HG03439 (cell line): ENCODE measurements around the gene GPR143.
A peak's percentile ranks its signal among the peaks of the same experiment; 100 is the strongest.
"Not testable (repeated sequence)": the region's sequence is repeated elsewhere in the genome, so short reads cannot be mapped to it uniquely, and the experiment has no call there.

Experiments used
- ATAC-seq: cut with Tn5 transposase; IDR thresholded peaks from one replicate; pipeline ENCODE4 v1.9.1; 2021; ENCODE audit warnings: mild to moderate bottlenecking, moderate library complexity; ENCODE audit not compliant: unreplicated experiment

Gene GPR143

DNA sequence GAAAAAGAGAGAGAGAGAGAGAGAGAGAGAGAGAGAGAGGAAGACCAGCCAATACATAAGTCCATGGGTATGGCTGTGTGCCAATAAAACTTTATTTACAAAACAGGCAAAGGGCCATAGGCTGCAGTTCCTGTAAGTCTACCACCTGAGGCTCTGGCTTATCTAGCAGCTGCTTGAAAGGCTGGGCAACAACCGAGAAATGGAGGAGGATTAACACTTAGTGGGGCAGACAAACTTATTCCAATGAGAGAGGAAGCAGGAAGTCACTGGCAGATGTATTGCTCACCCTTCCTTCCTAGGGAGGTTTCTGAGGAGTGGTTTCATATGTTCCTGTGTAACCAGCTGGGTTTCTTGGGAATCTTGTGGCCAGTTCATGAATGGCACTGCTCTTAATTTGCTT is 4.7 kb upstream of the GPR143 start:
- no peak for ATAC-seq

DNA sequence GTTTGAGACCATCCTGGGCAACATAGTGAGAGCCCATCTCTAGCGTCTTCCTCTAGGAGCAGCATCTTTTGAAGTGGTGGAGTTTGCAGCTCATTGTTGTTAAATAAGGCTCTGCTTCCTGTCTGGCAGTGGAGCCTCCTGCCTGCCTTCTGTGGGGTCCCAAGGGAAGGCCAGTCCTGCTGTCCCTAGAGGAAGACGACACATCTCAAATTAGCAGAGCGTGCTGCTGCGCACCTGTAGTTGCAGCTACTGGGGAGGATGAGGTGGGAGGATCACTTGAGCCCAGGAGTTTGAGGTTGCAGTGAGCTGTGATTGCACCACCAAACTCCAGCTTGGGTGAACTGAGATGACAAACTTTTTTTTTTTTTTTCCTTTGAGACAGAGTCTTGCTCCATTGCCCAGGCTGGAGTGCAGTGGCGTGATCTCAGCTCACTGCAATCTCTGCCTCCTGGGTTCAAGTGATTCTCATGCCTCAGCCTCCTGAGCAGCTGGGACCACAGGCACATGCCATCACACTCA is 2.7 kb upstream of the GPR143 start:
- ATAC-seq: not testable (repeated sequence)

DNA sequence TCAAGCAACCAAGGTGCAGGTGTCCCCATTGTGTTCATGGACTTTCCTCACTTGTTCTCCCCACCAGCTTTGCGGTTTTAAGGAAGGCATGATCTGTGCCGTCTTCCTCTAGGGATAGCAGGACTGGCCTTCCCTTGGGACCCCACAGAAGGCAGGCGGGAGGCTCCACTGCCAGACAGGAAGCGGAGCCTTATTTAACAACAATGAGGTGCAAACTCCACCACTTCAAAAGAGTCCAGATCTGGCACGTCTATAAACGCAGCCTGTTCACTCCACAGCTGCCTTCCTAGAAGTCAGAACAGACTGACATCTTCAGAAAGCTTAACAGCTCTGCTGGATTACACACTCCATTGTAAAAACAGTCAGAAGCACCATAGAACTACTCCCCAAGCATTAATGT is 1.7 kb upstream of the GPR143 start:
- no peak for ATAC-seq

DNA sequence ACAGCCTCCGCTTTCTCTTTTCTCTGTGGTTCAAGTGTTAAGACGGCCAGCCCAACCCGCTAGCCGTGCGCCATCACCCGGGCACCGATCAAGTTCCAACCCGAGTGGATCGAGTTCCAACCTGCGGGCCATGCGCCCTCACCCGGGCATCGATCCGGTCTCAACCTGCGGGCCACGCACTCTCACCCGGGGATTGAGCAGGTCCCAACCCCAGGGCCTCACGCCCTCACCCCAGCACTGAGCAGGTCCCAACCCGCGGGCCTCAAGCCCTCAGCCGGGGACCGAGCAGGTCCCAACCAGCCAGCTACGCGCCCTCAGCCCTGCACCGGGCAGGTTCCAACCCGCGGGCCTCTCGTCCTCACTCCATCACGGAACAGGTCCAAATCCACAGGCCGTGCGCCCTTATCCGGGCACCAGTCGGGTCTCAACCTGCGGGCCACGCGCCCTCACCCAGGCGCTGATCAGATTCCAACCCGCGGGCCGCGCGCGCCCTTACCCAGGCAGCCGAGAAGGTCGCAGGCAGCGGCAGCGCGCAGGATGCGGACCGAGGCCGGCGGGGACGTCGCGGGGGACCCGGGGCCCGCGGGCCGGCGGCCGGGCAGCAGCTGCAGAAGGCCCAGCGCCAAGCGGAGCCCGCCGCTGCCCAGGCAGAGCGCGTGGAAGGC is 443 bp downstream of the GPR143 start:
- no peak for ATAC-seq

DNA sequence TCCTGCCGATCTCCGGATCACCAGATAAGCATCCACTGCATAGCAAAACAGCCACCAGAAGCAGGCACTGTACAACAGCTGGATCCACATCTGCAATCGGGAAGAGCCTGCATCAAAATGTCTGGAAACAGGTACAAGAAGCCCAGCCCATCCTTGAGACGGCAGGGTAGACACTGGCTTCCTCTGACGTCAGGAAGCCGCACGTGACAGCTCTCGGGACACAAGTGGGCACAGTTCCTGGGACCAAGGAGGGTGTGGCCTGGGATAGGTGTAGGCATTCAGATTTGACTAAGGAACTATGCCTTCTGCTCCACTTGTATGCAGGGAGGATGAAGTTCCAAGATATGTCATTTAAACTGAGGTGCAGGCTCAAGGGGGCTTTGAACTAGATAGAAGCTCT is 6.3 kb downstream of the GPR143 start:
- no peak for ATAC-seq

DNA sequence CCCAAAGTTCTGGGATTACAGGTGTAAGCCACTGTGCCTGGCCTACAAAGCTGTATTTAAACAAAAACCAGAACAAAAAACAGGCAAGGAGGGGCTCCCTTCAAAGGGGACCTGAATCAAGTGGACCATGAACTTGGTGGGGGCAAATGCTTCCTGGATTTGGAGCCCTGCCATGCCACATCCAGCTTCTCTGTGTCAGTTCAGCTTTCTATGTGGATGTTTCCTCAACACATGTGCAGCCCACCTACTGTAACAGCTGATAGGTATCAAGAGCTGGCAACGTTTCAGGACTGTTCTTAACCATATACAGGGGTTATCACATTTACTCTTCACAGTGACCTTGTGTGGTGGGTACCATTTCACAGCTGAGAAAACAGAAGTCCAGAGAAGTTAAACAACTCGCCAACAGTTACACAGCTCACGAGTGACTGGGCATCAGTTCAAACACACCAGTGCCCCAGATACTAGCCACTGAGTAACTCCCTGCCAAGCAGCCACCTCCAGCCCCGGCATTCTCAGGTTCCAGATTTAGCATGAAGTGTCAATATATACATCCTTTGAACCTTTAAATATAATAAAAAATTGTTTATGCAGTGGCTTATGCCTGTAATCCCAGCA is 7.5 kb downstream of the GPR143 start:
- no peak for ATAC-seq

DNA sequence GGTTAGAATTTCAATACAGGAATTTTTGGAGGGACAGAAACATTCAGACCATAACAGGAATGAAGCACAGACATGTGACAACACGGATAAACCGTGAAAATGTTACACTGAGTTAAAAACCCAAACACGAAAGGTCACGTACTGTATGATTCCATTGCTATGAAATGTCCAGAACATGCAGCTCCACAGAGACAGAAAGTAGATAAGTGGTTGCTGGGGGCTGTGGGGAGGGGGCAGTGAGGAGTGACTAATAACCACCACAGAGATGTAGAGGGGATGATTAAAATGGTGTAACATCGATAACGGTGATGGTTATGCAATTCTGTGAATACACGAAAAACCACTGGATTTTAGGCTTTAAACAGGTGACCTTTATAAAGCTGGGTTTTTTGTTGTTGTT is 8.3 kb downstream of the GPR143 start:
- ATAC-seq: no peak

DNA sequence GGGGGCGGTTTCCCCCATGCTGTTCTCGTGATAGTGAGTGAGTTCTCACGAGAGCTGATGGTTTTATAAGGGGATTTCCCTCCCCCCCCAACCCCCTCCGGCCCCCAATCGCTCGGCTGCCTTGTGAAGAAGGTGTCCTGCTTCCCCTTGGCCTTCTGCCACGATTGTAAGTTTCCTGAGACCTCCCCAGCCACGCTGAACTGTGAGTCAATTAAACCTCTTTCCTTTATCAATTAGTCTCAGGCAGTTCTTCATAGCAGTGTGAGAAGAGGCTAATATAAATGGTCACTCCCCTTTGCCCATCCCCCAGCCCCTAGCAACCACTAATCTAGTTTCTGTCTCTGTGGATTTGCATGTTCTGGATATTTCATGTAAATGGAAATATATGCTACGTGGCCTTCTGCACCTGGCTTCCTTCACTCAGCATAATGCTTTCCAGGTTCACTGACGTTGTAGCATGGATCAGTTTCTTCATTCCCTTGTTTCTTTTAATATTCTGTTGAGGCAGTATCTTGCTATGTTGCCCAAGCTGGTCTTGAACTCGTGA is 16.4 kb downstream of the GPR143 start:
- no peak for ATAC-seq

DNA sequence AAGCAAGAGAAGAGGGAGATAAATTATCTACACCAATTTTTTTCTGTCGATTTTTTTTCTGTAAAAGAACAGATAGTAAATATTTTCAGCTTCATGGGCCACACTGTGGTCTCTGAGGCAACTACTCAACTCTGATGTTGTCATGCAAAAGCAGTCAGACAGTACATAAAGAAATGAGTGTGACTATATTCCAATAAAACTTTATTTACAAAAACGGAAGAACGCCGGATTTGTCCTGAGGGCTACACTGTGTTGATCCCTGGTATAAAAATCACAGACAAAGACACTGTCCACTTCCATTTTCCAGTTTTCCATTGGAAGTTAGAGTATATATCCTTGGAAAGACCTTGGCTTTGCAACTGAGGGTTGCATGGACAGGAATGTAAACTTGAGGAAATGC is 18.0 kb downstream of the GPR143 start:
- ATAC-seq: no peak

DNA sequence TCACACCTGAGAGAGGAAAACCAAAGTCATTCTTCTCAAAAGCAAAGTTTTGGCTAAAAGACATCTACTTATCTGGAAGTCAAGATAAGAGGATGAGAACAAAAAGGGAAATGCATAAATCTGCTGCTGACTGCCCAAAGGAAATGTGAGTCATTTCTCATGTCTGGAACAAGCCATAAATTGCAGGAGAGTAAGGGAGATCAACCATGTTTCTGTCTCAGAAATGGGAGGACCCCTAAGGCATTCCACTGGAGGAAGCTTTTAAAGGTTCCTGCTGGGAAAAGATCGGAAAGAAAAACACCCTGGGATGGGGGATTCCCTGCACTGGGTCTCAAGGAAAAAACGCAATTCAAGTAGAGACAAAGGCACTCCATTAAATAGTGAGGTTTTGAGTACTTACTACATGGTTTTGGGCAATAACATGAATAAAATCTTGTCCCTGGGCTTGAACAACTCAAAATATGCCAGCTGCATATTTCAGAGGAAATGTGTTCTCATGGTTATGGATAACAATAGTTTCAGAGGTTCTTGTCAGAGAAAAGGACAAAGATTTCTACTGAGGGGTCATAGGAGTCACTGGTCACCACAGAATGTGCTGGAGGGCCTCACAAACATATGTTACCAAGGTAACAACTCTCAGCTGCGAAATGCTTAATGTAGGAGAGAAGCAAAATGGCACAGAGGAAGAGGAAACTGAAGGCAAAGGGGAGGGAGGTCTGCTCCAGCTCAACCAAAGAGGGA is 19.3 kb downstream of the GPR143 start:
- ATAC-seq: no peak

DNA sequence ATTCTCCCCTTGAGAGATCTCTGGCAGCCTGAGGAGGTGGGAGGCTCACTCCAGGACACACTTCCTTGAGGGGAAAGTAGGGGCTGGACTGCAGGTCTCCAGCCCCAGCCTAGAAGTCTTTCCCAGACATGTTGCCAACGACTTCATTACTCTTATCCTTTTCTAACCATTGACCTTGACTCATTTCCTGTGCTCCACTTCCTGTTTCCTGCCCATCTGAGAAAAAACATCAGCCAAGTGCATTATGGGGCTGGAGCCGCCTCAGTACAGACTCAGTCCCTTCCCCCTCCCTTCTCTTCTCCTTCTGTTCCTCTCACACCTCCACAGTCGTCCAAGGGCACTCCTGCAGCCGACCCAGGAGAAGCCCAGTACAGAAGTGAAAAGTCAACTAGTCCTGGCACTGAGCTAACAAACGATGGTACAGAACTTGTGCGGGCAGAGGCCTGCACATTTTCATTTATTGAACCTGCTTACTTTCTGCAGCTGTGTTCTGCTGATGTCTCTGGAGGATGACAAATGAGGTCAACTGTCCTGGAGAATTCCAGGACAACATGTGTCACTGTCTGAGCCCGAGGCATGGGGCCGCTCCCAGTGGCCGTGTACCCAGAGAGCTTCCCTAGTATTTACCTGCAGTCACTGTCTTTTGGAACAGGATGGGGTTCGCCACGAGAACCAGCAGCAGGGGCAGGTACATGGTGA is 20.1 kb downstream of the GPR143 start:
- no peak for ATAC-seq

DNA sequence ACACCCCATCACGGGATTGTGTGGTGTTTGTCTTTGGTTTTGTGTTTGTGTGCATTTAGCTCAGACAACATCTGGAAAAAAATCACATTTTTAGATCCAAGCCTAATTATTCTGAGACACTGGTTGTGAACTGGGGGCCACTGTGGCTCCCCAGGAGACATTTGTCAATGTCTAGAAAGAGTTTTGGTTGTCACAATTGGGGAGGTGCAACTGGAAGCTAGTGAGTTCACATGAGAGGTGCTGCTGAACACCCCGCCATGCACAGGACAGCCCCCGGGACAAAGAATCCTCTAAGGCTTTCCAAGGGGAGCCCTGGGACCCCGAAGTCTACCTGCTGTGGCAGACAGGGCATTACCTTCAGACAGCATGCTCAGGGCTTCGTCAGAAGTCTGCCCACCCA is 26.5 kb downstream of the GPR143 start:
- ATAC-seq: no peak

DNA sequence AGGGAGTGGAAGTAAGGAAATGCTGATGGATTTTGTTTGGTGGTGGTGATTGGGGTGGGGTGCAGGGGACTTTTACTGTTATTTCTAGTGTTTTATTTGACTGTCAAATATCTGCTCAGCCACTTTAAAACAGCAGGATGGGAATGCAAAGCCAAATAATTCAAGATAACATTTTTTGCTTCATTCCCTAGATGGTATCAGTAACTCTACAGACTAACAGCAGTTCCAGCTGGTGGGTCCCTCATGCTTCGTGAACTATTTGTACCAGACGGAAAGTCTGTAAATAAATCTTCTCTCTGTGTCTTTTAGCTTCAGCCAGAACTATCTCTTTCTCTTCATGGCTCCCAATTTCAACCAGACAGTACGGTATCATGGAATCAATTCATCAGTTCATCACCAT is 27.5 kb downstream of the GPR143 start:
- ATAC-seq: no peak

DNA sequence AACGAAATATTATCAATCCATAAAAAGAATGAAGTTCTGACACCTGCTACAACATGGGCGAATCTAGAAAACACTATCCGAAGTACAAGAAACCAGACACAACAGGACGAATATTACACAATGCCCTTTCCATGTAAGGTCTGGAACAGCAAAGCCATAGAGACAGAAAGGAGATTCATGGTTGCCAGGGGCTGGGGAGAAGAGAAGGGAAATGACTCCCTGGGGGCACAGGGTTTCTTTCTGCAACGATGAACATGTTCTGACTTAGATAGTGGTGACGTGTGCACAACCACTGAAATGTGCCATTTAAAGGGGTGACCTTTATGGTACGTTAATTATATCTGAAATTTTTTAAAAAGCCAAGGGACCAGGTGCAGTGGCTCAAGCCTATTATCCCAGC is 28.3 kb downstream of the GPR143 start:
- ATAC-seq: no peak

DNA sequence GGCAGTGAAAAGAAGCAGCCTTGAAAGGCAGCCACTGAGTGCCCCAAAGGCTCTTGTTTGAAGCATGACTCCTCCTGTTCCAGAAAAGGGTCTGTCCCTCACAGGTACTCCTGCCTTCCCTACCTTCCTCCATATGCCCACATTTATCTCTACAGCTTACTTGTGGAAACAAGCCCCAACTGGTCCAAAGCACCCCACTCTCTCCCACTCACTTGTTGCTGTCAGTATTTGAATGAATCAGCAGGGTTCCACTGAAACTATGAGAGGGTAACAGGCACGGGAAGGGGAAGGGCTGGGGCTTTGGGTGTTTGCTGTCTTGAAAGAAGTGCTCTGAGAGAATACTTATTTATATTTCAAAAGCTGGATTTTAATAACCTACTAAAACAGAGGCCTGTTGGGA is 34.9 kb downstream of the GPR143 start:
- ATAC-seq: no peak

DNA sequence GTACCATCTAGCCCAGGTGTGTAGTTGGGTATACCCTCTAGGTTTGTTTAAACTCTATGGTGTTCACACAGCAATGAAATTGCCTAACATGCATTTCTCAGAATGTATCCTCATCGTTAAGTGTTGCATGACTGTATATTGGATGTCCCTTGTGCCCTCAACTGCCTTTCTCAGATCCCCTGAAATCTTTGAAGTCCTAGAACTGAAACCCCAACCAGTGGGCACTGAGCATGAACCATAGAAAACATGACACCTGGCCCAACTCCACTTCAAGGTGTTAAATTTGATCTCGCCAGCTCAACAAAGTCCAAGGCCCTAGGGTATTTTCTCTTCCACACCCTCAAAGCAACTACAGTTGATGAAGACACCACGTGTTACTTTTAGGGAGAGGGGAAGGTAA is 35.6 kb downstream of the GPR143 start:
- ATAC-seq: no peak

DNA sequence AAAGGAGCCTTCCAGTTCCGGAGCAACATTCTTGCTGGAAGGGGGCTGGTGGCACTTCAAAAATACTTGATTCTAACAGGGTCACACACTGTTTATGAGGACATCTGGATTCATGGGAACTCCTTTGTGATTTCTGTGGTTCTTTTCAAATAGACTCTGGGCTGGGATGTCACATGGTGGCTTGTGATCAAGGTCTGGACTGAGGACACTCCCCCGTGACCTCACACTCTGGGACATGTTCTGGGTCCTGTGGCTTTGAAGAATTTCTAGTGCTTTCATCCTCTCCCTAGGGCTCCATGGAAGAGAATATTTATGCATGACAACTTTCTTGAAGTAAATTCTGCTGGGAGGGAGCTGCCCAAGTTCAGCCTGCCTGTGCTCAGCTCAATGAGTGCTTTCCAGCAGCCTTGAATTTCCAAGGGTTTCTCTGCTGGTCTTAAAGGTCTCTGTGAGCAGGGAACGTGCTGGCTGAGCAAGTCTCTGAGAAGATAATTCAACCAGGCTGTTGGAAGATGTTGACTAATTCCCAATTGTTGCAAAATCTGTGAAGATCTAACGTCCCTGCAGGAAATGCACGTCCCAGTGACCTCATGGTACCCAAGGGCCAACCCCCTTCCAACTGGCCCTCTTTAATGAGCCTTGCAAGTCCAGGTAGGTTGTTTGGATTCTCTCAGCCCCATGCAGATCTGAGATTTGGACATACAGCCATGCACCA is 36.3 kb downstream of the GPR143 start:
- ATAC-seq: no peak

DNA sequence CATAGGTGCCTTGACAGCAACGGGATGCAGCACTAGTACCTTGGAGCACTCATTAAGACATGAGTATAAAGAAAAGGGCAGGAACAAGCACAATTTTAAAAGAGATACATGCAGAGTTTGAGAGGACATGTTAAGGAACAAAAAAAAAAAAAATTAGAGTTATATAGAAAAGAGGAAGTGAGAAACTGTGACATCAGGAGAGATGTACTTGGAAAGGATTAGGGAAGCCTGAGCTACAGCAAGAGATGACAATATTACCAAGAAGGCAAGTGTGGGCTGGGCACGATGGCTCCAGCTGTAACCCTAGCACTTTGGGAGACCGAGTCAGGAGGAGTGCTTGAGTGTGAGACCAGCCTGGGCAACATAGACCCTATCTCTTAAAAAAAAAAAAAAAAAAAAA is 37.4 kb downstream of the GPR143 start:
- ATAC-seq: no peak

DNA sequence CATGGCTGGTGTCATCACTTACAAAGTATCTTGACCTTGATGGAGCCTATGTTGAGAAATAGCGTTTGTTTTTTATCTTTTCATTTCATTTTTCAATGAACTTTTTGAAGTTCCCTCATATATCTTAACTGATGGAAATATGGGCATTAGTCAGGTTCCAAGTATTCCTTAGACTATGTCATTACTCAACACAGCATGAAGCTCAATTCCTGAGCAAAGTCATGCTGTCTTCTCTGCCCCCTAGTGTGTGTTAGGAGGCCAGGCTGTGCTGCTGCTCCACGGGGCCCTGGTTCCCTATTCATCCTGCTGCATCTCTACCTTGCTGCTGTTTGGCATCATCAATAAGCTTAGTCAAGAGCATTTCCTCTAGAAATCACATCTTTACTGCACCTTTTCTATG is 40.9 kb downstream of the GPR143 start:
- no peak for ATAC-seq

DNA sequence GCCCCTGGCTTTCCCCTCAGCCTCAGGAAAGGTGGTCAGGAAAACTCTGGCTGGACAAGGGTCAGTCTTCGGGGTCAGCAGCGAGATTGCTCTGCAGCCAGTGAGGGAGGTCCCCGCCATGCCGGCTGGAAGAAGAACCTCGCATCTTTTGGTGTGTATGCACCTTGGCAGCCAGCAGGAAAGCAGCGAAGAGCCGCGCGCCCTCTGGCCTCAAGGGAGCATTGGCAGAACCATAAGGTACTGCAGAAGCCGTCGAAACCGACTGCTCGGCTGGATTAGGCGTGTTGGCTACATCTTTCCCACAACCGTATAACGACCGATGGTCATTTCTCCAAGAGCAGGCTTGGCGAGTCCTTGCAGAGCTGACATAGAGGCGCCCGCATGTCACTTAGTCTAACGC is 48.3 kb downstream of the GPR143 start:
- ATAC-seq: no peak

DNA sequence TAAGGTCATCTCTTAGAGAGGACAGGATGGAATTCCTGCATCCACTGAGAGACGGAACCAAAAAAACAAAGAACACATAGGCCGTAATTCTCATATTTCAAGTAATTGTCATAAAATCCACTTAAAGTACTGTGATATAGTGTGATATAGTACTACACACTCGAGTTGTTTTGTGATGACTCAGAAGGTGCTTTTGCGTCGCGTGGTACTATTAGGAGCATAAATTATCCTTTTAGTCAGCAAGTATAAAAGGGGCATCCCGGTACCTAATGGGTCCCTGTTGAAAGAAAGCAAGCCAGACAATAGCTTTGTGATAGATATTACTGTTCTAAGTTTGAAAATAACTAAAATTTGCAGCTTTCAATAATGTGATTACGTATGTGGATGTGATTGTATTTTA is 55.3 kb downstream of the GPR143 start:
- ATAC-seq: peak; percentile 55
